ENCODE results near the gene FHIT. TPM values are rescaled to one million over a fixed set of nuclear protein-coding genes. Genes with fewer than 3 reads are reported as not detected.

FHIT gene
- total and polyA plus RNA-seq, 4 donors = 2.1 to 14.7 (median 6.6) TPM

GRCh38 chr3:59749291-59749690 is 1502.0 kb downstream of the FHIT start:
- Histone ChIP-seq H3K27me3 (ENCODE audit: control insufficient read depth in 4 of 4, insufficient read depth in 4 of 4, low read length in 3 of 4) (no peaks in the 10 kb centered on the region), H3K9me3 (ENCODE audit: control insufficient read depth in 4 of 4, low read length in 3 of 4) (no peaks in the 10 kb centered on the region), H3K4me3 (ENCODE audit: low read depth in 1 of 3, low read length in 3 of 3) (no peak overlapping the region), H3K27ac (ENCODE audit: low read depth in 1 of 2, low read length in 2 of 2) (no peak overlapping the region), H3K9ac (ENCODE audit: low read depth in 1 of 2, low read length in 2 of 2) (no peak overlapping the region), H3K4me1 (ENCODE audit: control insufficient read depth in 4 of 4, insufficient read depth in 4 of 4, low read length in 3 of 4) (no peaks in the 10 kb centered on the region), H3K36me3 (ENCODE audit: control insufficient read depth in 4 of 4, insufficient read depth in 3 of 4, low read depth in 1 of 4, low read length in 3 of 4) (no peaks in the 10 kb centered on the region)
- TF ChIP-seq FOXA1 (IDR thresholded peaks at IDR 0.05) = no peak
- TF ChIP-seq FOXA2 (IDR thresholded peaks at IDR 0.05) = no peak
- no peak for TF ChIP-seq HNF4A (conservative IDR thresholded peaks at IDR 0.05)
- TF ChIP-seq MAX (IDR thresholded peaks at IDR 0.05) = no peak
- TF ChIP-seq REST (IDR thresholded peaks at IDR 0.05) = no peak
- TF ChIP-seq CTCF (IDR thresholded peaks at IDR 0.05; ENCODE audit: low read depth, low read length, missing input control) = no peak
- TF ChIP-seq ATF3 (IDR thresholded peaks at IDR 0.05) = no peak
- 80% methylated on average over 6 of the region's 6 CpGs for WGBS
- DNase-seq (ENCODE audit: low spot score) = no peak

GRCh38 chr3:59746585-59746984 is 1504.7 kb downstream of the FHIT start:
- H3K9ac ChIP-seq (ENCODE audit: low read depth in 1 of 2, low read length in 2 of 2) = no peak overlapping the region
- TF ChIP-seq SP1 (IDR thresholded peaks at IDR 0.05) (no peak), CTCF (IDR thresholded peaks at IDR 0.05; ENCODE audit: low read depth, low read length, missing input control) (no peak), JUND (IDR thresholded peaks at IDR 0.05) (no peak), YY1 (IDR thresholded peaks at IDR 0.05) (no peak)
- no peak overlapping the region for H3K27ac ChIP-seq (ENCODE audit: low read depth in 1 of 2, low read length in 2 of 2)
- 98% methylated on average over 3 of the region's 3 CpGs for WGBS
- H3K4me1 ChIP-seq (ENCODE audit: control insufficient read depth in 4 of 4, insufficient read depth in 4 of 4, low read length in 3 of 4) = no peaks in the 10 kb centered on the region
- H3K36me3 ChIP-seq (ENCODE audit: control insufficient read depth in 4 of 4, insufficient read depth in 3 of 4, low read depth in 1 of 4, low read length in 3 of 4) = no peaks in the 10 kb centered on the region
- peaks cover 0 to 3% (median 1%) of the 10 kb centered on the region in 4 donors for H3K9me3 ChIP-seq (ENCODE audit: control insufficient read depth in 4 of 4, low read length in 3 of 4)
- H3K4me3 ChIP-seq (ENCODE audit: low read depth in 1 of 3, low read length in 3 of 3) = no peak overlapping the region
- no peaks in the 10 kb centered on the region for H3K27me3 ChIP-seq (ENCODE audit: control insufficient read depth in 4 of 4, insufficient read depth in 4 of 4, low read length in 3 of 4)
- no peak for DNase-seq (ENCODE audit: low spot score)

All from liver (tissue), 9 donors.